Measurements from ENCODE around the gene NEMP2.

NEMP2 gene

DNA sequence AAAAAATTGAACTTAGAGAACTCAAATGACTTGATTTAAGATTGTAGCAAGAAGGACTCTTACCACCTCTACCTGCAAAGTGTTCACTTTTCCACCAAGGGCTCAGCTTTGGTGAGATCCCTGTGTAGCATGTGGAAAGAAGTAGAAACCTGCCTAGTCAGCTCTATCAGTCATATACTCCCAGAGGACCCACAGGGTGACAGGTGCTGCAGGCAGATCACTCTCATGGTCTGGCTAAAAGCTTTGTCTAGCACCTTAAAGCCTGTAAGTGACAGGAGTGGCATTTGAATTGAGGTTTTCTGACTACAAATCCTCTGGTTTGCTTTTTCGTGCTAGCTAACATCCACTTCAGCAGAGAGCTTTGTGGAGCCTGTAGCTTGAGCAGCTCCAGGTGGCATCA, 18.7 kb upstream of the NEMP2 start:
- H3K79me2 ChIP-seq (ENCODE audit: control insufficient read depth, insufficient read depth, low read length, unreplicated experiment) = no peaks in the 10 kb centered on the region
- H2AFZ ChIP-seq (ENCODE audit: low read length, unreplicated experiment) = no peak overlapping the region
- peaks cover 4% of the 10 kb centered on the region for H3K4me1 ChIP-seq (ENCODE audit: control insufficient read depth, insufficient read depth, low read length, unreplicated experiment)
- H3K4me3 ChIP-seq (ENCODE audit: low read depth, low read length) = no peak overlapping the region
- no peaks in the 10 kb centered on the region; the same call in 1 of the 2 replicates for H3K36me3 ChIP-seq (ENCODE audit: insufficient read depth, low read length)
- H3K27ac ChIP-seq (ENCODE audit: low read depth, low read length) = no peak overlapping the region
- H3K27me3 ChIP-seq (ENCODE audit: insufficient read depth, low read length) = no peaks in the 10 kb centered on the region

GRCh38 chr2:190551928-190552327, 17.4 kb upstream of the NEMP2 start:
- H3K79me2 ChIP-seq (ENCODE audit: control insufficient read depth, insufficient read depth, low read length, unreplicated experiment) = no peaks in the 10 kb centered on the region
- peak overlapping the region; percentile 1 for H2AFZ ChIP-seq (ENCODE audit: low read length, unreplicated experiment)
- no peak overlapping the region for H3K4me3 ChIP-seq (ENCODE audit: low read depth, low read length)
- no peaks in the 10 kb centered on the region; the same call in 1 of the 2 replicates for H3K36me3 ChIP-seq (ENCODE audit: insufficient read depth, low read length)
- H3K4me1 ChIP-seq (ENCODE audit: control insufficient read depth, insufficient read depth, low read length, unreplicated experiment) = peaks cover 4% of the 10 kb centered on the region
- no peaks in the 10 kb centered on the region for H3K27me3 ChIP-seq (ENCODE audit: insufficient read depth, low read length)
- H3K27ac ChIP-seq (ENCODE audit: low read depth, low read length) = no peak overlapping the region

GRCh38 chr2:190550137-190550536, 15.6 kb upstream of the NEMP2 start:
- Histone ChIP-seq H2AFZ (ENCODE audit: low read length, unreplicated experiment) (no peak overlapping the region), H3K27me3 (ENCODE audit: insufficient read depth, low read length) (no peaks in the 10 kb centered on the region), H3K36me3 (ENCODE audit: insufficient read depth, low read length) (no peaks in the 10 kb centered on the region; the same call in 1 of the 2 replicates), H3K27ac (ENCODE audit: low read depth, low read length) (no peak overlapping the region), H3K4me3 (ENCODE audit: low read depth, low read length) (no peak overlapping the region), H3K79me2 (ENCODE audit: control insufficient read depth, insufficient read depth, low read length, unreplicated experiment) (no peaks in the 10 kb centered on the region), H3K4me1 (ENCODE audit: control insufficient read depth, insufficient read depth, low read length, unreplicated experiment) (peaks cover 4% of the 10 kb centered on the region)

DNA sequence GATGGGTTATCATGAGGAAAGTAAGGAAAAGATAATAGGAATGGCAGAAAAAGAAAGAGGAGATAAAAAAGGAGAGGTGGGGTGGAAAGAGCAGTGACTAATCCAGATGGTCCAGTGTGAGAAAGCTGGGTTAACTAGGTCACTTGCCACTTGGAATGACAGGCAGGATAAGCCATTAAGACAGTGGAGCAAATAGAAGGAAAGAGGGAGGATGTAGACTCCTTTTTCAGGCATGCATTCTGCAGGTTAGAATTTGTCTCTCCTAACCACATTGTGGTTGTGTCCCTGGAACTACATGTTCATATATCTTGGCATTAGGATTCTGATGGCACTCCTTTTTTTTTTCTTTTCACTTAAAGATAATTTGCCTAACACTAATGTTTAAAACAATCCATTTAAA, 13.4 kb upstream of the NEMP2 start:
- Histone ChIP-seq H3K79me2 (ENCODE audit: control insufficient read depth, insufficient read depth, low read length, unreplicated experiment) (no peaks in the 10 kb centered on the region), H3K4me1 (ENCODE audit: control insufficient read depth, insufficient read depth, low read length, unreplicated experiment) (peaks cover 4% of the 10 kb centered on the region), H3K36me3 (ENCODE audit: insufficient read depth, low read length) (no peaks in the 10 kb centered on the region; the same call in 1 of the 2 replicates), H3K27me3 (ENCODE audit: insufficient read depth, low read length) (no peaks in the 10 kb centered on the region), H3K27ac (ENCODE audit: low read depth, low read length) (no peak overlapping the region), H3K4me3 (ENCODE audit: low read depth, low read length) (no peak overlapping the region), H2AFZ (ENCODE audit: low read length, unreplicated experiment) (no peak overlapping the region)

GRCh38 chr2:190546734-190547133, 12.2 kb upstream of the NEMP2 start:
- peaks cover 3% of the 10 kb centered on the region for H3K4me1 ChIP-seq (ENCODE audit: control insufficient read depth, insufficient read depth, low read length, unreplicated experiment)
- no peak overlapping the region for H3K4me3 ChIP-seq (ENCODE audit: low read depth, low read length)
- no peak overlapping the region for H2AFZ ChIP-seq (ENCODE audit: low read length, unreplicated experiment)
- no peak overlapping the region for H3K27ac ChIP-seq (ENCODE audit: low read depth, low read length)
- H3K36me3 ChIP-seq (ENCODE audit: insufficient read depth, low read length) = no peaks in the 10 kb centered on the region; the same call in 1 of the 2 replicates
- H3K79me2 ChIP-seq (ENCODE audit: control insufficient read depth, insufficient read depth, low read length, unreplicated experiment) = no peaks in the 10 kb centered on the region
- H3K27me3 ChIP-seq (ENCODE audit: insufficient read depth, low read length) = no peaks in the 10 kb centered on the region

GRCh38 chr2:190545555-190546385, 11.2 kb upstream of the NEMP2 start:
- Histone ChIP-seq H2AFZ (ENCODE audit: low read length, unreplicated experiment) (peak overlapping the region; percentile 87), H3K36me3 (ENCODE audit: insufficient read depth, low read length) (no peaks in the 10 kb centered on the region), H3K79me2 (ENCODE audit: control insufficient read depth, insufficient read depth, low read length, unreplicated experiment) (no peaks in the 10 kb centered on the region), H3K4me3 (ENCODE audit: low read depth, low read length) (peak overlapping the region; percentile 70), H3K27me3 (ENCODE audit: insufficient read depth, low read length) (no peaks in the 10 kb centered on the region), H3K27ac (ENCODE audit: low read depth, low read length) (peak overlapping the region; percentile 67), H3K4me1 (ENCODE audit: control insufficient read depth, insufficient read depth, low read length, unreplicated experiment) (no peaks in the 10 kb centered on the region)

GRCh38 chr2:190545093-190545492, 10.6 kb upstream of the NEMP2 start:
- Histone ChIP-seq H3K4me1 (ENCODE audit: control insufficient read depth, insufficient read depth, low read length, unreplicated experiment) (no peaks in the 10 kb centered on the region), H3K4me3 (ENCODE audit: low read depth, low read length) (peak overlapping the region; percentile 70), H3K27ac (ENCODE audit: low read depth, low read length) (peak overlapping the region; percentile 67), H2AFZ (ENCODE audit: low read length, unreplicated experiment) (peak overlapping the region; percentile 87), H3K36me3 (ENCODE audit: insufficient read depth, low read length) (no peaks in the 10 kb centered on the region), H3K27me3 (ENCODE audit: insufficient read depth, low read length) (no peaks in the 10 kb centered on the region), H3K79me2 (ENCODE audit: control insufficient read depth, insufficient read depth, low read length, unreplicated experiment) (no peaks in the 10 kb centered on the region)

DNA sequence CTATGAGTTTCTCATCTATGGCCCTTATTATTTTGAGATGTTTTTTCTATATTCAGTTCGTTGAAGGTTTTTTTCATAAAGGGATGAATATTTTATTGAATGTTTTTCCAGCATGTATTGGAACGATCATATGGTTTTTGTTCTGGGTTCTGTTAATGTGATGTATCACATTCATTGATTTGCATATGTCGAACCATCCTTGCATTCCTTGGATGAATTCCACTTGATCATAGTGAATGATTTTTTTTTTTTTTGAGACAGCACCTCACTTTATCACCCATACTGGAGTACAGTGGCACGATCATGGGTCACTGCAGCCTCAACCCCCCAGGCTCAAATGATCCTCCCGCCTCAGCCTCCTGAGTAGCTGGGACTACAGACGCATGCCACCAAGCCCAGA, 5.5 kb upstream of the NEMP2 start:
- no peaks in the 10 kb centered on the region for H3K79me2 ChIP-seq (ENCODE audit: control insufficient read depth, insufficient read depth, low read length, unreplicated experiment)
- H3K27ac ChIP-seq (ENCODE audit: low read depth, low read length) = no peak overlapping the region
- no peak overlapping the region for H2AFZ ChIP-seq (ENCODE audit: low read length, unreplicated experiment)
- no peaks in the 10 kb centered on the region for H3K27me3 ChIP-seq (ENCODE audit: insufficient read depth, low read length)
- no peak overlapping the region for H3K4me3 ChIP-seq (ENCODE audit: low read depth, low read length)
- peaks cover 10% of the 10 kb centered on the region for H3K4me1 ChIP-seq (ENCODE audit: control insufficient read depth, insufficient read depth, low read length, unreplicated experiment)
- no peaks in the 10 kb centered on the region; the same call in 1 of the 2 replicates for H3K36me3 ChIP-seq (ENCODE audit: insufficient read depth, low read length)

DNA sequence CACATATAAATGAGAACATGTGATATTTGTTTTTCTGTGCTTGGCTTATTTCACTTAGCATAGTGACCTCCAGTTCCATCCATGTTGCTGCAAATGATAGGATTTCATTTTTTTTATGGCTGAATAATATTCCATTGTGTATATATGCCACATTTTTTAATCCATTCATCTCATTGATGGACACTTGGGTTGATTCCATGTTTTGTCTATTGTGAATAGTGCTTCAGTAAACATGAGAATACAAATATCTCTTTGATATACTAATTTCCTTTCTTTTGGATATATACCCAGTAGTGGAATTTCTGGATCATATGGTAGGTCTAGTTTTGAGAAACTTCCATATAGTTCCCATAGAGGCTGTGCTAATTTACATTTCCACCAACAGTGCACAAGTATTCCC, 3.7 kb upstream of the NEMP2 start:
- no peaks in the 10 kb centered on the region for H3K27me3 ChIP-seq (ENCODE audit: insufficient read depth, low read length)
- no peak overlapping the region for H3K27ac ChIP-seq (ENCODE audit: low read depth, low read length)
- H2AFZ ChIP-seq (ENCODE audit: low read length, unreplicated experiment) = no peak overlapping the region
- no peaks in the 10 kb centered on the region; the same call in 1 of the 2 replicates for H3K36me3 ChIP-seq (ENCODE audit: insufficient read depth, low read length)
- H3K4me1 ChIP-seq (ENCODE audit: control insufficient read depth, insufficient read depth, low read length, unreplicated experiment) = peaks cover 15% of the 10 kb centered on the region
- no peak overlapping the region for H3K4me3 ChIP-seq (ENCODE audit: low read depth, low read length)
- H3K79me2 ChIP-seq (ENCODE audit: control insufficient read depth, insufficient read depth, low read length, unreplicated experiment) = peaks cover 3% of the 10 kb centered on the region

GRCh38 chr2:190537765-190538164, 3.2 kb upstream of the NEMP2 start:
- Histone ChIP-seq H3K36me3 (ENCODE audit: insufficient read depth, low read length) (no peaks in the 10 kb centered on the region; the same call in 1 of the 2 replicates), H3K79me2 (ENCODE audit: control insufficient read depth, insufficient read depth, low read length, unreplicated experiment) (peaks cover 8% of the 10 kb centered on the region), H3K4me3 (ENCODE audit: low read depth, low read length) (no peak overlapping the region), H3K27ac (ENCODE audit: low read depth, low read length) (no peak overlapping the region), H3K4me1 (ENCODE audit: control insufficient read depth, insufficient read depth, low read length, unreplicated experiment) (peaks cover 18% of the 10 kb centered on the region), H2AFZ (ENCODE audit: low read length, unreplicated experiment) (no peak overlapping the region), H3K27me3 (ENCODE audit: insufficient read depth, low read length) (no peaks in the 10 kb centered on the region)

- no peaks in the 10 kb centered on the region; the same call in 1 of the 2 replicates for H3K36me3 ChIP-seq (ENCODE audit: insufficient read depth, low read length)
- H3K27me3 ChIP-seq (ENCODE audit: insufficient read depth, low read length) = no peaks in the 10 kb centered on the region
- peak overlapping the region; percentile 93 for H3K4me3 ChIP-seq (ENCODE audit: low read depth, low read length)
- peak overlapping the region; percentile 86 for H2AFZ ChIP-seq (ENCODE audit: low read length, unreplicated experiment)
- peak overlapping the region; percentile 13; the same call in 1 of the 2 replicates for H3K27ac ChIP-seq (ENCODE audit: low read depth, low read length)
- peaks cover 14% of the 10 kb centered on the region for H3K79me2 ChIP-seq (ENCODE audit: control insufficient read depth, insufficient read depth, low read length, unreplicated experiment)
- peaks cover 29% of the 10 kb centered on the region for H3K4me1 ChIP-seq (ENCODE audit: control insufficient read depth, insufficient read depth, low read length, unreplicated experiment)
Measured at GRCh38 chr2:190535586-190535985, 1.1 kb upstream of the NEMP2 start.
